ENCODE results near the gene DLGAP4.

DNA sequence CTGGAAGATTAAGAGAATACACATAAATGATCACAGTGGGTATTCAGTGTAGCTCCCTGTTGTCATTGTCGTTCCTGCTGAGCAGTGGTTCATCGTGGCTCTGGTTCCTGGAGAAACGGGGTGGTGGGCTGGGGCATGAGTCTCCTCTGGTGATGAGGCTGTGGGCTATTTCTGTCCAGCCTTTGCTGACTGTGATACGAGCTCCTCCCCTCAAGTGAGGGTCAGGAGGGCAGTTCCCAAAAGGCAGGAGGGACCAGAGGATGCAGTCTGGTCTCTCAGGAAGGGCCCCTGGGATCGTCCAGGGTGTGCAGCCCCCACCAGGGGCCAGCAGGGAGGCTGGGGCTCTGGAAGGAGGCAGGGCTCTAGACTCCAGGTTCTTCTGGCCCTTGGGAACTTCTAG is 31.1 kb upstream of the DLGAP4 start:
- TF ChIP-seq POLR2A (IDR thresholded peaks at IDR 0.05) (no peak), CTCF (IDR thresholded peaks at IDR 0.05) (no peak), EP300 (IDR thresholded peaks at IDR 0.05; ENCODE audit: low read depth) (no peak), POLR2AphosphoS5 (IDR thresholded peaks at IDR 0.05) (no peak)
